GM18511 (cell line): ENCODE results near the gene WDPCP.
"Not testable (repeated sequence)": the region's sequence is repeated elsewhere in the genome, so short reads cannot be mapped to it uniquely, and the experiment has no call there.

Experiments used
- ATAC-seq: cut with Tn5 transposase; IDR thresholded peaks from one replicate; pipeline ENCODE4 v1.9.1; 2021; ENCODE audit warnings: mild to moderate bottlenecking, moderate library complexity; ENCODE audit not compliant: unreplicated experiment

WDPCP gene

GRCh38 chr2:63124850-63125249, 463.4 kb downstream of the WDPCP start:
- peak; percentile 85 for ATAC-seq

- ATAC-seq, result peak; percentile 77
These were observed 464.1 kb downstream of the WDPCP start for GRCh38 chr2:63124218-63124617.

GRCh38 chr2:63122921-63123320, 465.4 kb downstream of the WDPCP start:
- no peak for ATAC-seq

GRCh38 chr2:63121055-63121834, 467.0 kb downstream of the WDPCP start:
- no peak for ATAC-seq

GRCh38 chr2:63118821-63119220, 469.5 kb downstream of the WDPCP start:
- no peak for ATAC-seq

GRCh38 chr2:63104482-63104881, 483.8 kb downstream of the WDPCP start:
- no peak for ATAC-seq

- no peak for ATAC-seq
These were observed 486.3 kb downstream of the WDPCP start for GRCh38 chr2:63101954-63102353.

GRCh38 chr2:63099032-63099431, 489.2 kb downstream of the WDPCP start:
- no peak for ATAC-seq

- no peak for ATAC-seq
These were observed 491.8 kb downstream of the WDPCP start for GRCh38 chr2:63096491-63096890.

GRCh38 chr2:63093502-63093901, 494.8 kb downstream of the WDPCP start:
- no peak for ATAC-seq

- no peak for ATAC-seq
These were observed 495.4 kb downstream of the WDPCP start for GRCh38 chr2:63092857-63093256.

- no peak for ATAC-seq
These were observed 495.9 kb downstream of the WDPCP start for GRCh38 chr2:63092401-63092800.

GRCh38 chr2:63086687-63087086, 501.6 kb downstream of the WDPCP start:
- no peak for ATAC-seq

GRCh38 chr2:63081404-63081803, 506.9 kb downstream of the WDPCP start:
- no peak for ATAC-seq

GRCh38 chr2:63078852-63079606, 509.2 kb downstream of the WDPCP start:
- no peak for ATAC-seq

GRCh38 chr2:63074399-63074798, 513.9 kb downstream of the WDPCP start:
- ATAC-seq, result not testable (repeated sequence)

GRCh38 chr2:63073994-63074393, 514.3 kb downstream of the WDPCP start:
- ATAC-seq, result no peak

GRCh38 chr2:63071664-63072063, 516.6 kb downstream of the WDPCP start:
- no peak for ATAC-seq
